K562 (cell line): Measurements from ENCODE around the gene LMBR1L. TPM values are rescaled to one million over a fixed set of nuclear protein-coding genes. Genes with fewer than 3 reads are reported as not detected.

Experiments used
- ATAC-seq: fragments of 200-7000 bp; cut with Tn5 transposase; 3 replicates; pipeline ENCODE4 v1.9.1; 2020; ENCODE audit warnings: moderate library complexity
- BruUV-seq: library from RNA; stranded (reverse); fragments of 400-500 nt; replicated peaks from 2 replicates; lab custom pipeline; 2021; lab: Mats Ljungman, UMichigan
- CTCF ChIA-PET: fragments of 300-600 bp; formaldehyde crosslinking; extraction: SDS; loops from one replicate; lab custom pipeline; 2021; ENCODE audit warnings: low intra/inter-chr PET ratio; lab: Yijun Ruan, JAX
- POLR2A ChIA-PET: fragments of 300-600, 350-650 bp; sonication (Branson Sonifier 250); formaldehyde crosslinking; extraction: SDS; loops from one replicate; lab custom pipeline; 2021; ENCODE audit warnings: antibody characterized with exemption, inconsistent platforms; lab: Yijun Ruan, JAX
- DNase-seq, 4 experiments: peaks; one replicate each; pipeline versions ENCODE4 v3.0.0 to v3.0.0-alpha.2; 2011 to 2018; ENCODE audit warnings: low spot score in 3 of 4, mixed read lengths in 3 of 4; ENCODE audit errors: extremely low read depth in 1 of 4
- FAIRE-seq: peaks from 2 replicates; lab custom pipeline; 2011; peaks lifted over from hg19 to GRCh38; lab: Jason Lieb, UNC
- H2AFZ ChIP-seq: 2 replicates; pipeline ENCODE4 v1.6.0; 2011; ENCODE audit warnings: low read depth, low read length, control low read depth, inconsistent platforms
- H3K27ac ChIP-seq: fragments of 200-600 bp; 3 replicates; pipeline ENCODE4 v1.8.0; 2011; ENCODE audit warnings: low read depth, mild to moderate bottlenecking, control low read depth, inconsistent platforms, low read length, moderate library complexity, mixed read lengths; ENCODE audit errors: extremely low read depth
- H3K27me3 ChIP-seq, 2 experiments: fragments of 300-600 bp in 1 of 2; 2 replicates in 1 of 2; 3 replicates in 1 of 2; pipeline versions ENCODE4 v1.6.0 to v1.8.0; 2011; ENCODE audit warnings: inconsistent platforms in 2 of 2, low read length in 2 of 2, mild to moderate bottlenecking in 1 of 2, mixed read lengths in 1 of 2, moderate library complexity in 1 of 2; ENCODE audit not compliant: control insufficient read depth in 2 of 2, insufficient read depth in 2 of 2
- H3K36me3 ChIP-seq: fragments of 300-600 bp; 3 replicates; pipeline ENCODE4 v1.8.0; 2011; ENCODE audit warnings: mild to moderate bottlenecking, low read length, inconsistent platforms; ENCODE audit not compliant: control insufficient read depth, insufficient read depth
- H3K4me1 ChIP-seq, 2 experiments: fragments of 200-600 bp in 1 of 2; replicated peaks in 1 of 2; 2 replicates in 1 of 2; 3 replicates in 1 of 2; pipeline versions ENCODE4 v1.5.1 to v1.8.0; 2011; ENCODE audit warnings: inconsistent platforms in 2 of 2, low read length in 2 of 2, mild to moderate bottlenecking in 1 of 2, mixed read lengths in 1 of 2, moderate library complexity in 1 of 2; ENCODE audit not compliant: control insufficient read depth in 2 of 2, insufficient read depth in 2 of 2
- H3K4me2 ChIP-seq: 2 replicates; pipeline ENCODE4 v1.6.1; 2011; ENCODE audit warnings: low read length, control low read depth, inconsistent platforms, mixed read lengths; ENCODE audit not compliant: insufficient read depth
- H3K4me3 ChIP-seq: fragments of 200-600 bp; sonication (generic), shearing (Covaris generic); 2 replicates; pipeline ENCODE4 v1.5.1; 2016; ENCODE audit warnings: control low read depth, inconsistent platforms
- H3K79me2 ChIP-seq: fragments of 200-600 bp; 3 replicates; pipeline ENCODE4 v1.8.0; 2011; ENCODE audit warnings: low read length, inconsistent platforms; ENCODE audit not compliant: control insufficient read depth, insufficient read depth
- H3K9ac ChIP-seq, 2 experiments: 2 replicates each; pipeline versions ENCODE4 v1.6.0 to v1.6.1; 2011; ENCODE audit warnings: low read depth in 2 of 2, low read length in 2 of 2, control low read depth in 1 of 2, inconsistent platforms in 1 of 2, mild to moderate bottlenecking in 1 of 2, mixed read lengths in 1 of 2; ENCODE audit not compliant: insufficient read depth in 1 of 2
- H3K9me1 ChIP-seq: one replicate; pipeline ENCODE4 v1.6.0; 2011; ENCODE audit warnings: inconsistent platforms, mild to moderate bottlenecking, low read length, moderate library complexity; ENCODE audit not compliant: control insufficient read depth, insufficient read depth
- H3K9me3 ChIP-seq: replicated peaks from 2 replicates; pipeline ENCODE4 v1.5.1; 2011; ENCODE audit warnings: low read depth, low read length, inconsistent platforms; ENCODE audit not compliant: control insufficient read depth, insufficient read depth
- H4K20me1 ChIP-seq: replicated peaks from 2 replicates; pipeline ENCODE4 v1.6.1; 2011; ENCODE audit warnings: low read length, inconsistent platforms, mixed read lengths; ENCODE audit not compliant: control insufficient read depth, insufficient read depth
- ARID1B ChIP-seq: fragments of 450-650 bp; IDR thresholded peaks from 2 replicates; pipeline ENCODE4 v1.6.1; 2016; ENCODE audit warnings: antibody characterized with exemption, mild to moderate bottlenecking, inconsistent platforms
- CXXC5 ChIP-seq: fragments of 250-450 bp; sonication (Bioruptor Pico); IDR thresholded peaks from 2 replicates; pipeline ENCODE4 v1.8.0; 2022; ENCODE audit warnings: inconsistent platforms, mild to moderate bottlenecking, moderate library complexity
- HMG20A ChIP-seq: fragments of 450-650 bp; formaldehyde crosslinking; conservative IDR thresholded peaks from 2 replicates; pipeline ENCODE4 v1.4.0; 2020; ENCODE audit warnings: mild to moderate bottlenecking, mixed read lengths
- RBM39 ChIP-seq: fragments of 200-400 bp; formaldehyde crosslinking; optimal IDR thresholded peaks from 2 replicates; pipeline ENCODE3; 2018; ENCODE audit warnings: low read depth, low read length
- TCF15 ChIP-seq: fragments of 250-450 bp; sonication (Bioruptor Pico); IDR thresholded peaks from 2 replicates; pipeline ENCODE4 v1.8.0; 2022; ENCODE audit warnings: moderate library complexity, mild to moderate bottlenecking, inconsistent platforms
- ZBTB43 ChIP-seq: sonication (generic); formaldehyde crosslinking; IDR thresholded peaks from 2 replicates; pipeline ENCODE4 v1.8.0; 2023; ENCODE audit warnings: mild to moderate bottlenecking, missing genetic modification reagents
- ZNF277 ChIP-seq: fragments of 250-450 bp; sonication (Bioruptor Pico); IDR thresholded peaks from 2 replicates; pipeline ENCODE4 v1.8.0; 2022; ENCODE audit warnings: inconsistent platforms, mild to moderate bottlenecking, moderate library complexity, borderline replicate concordance
- WGBS: fragments of 100-300 bp; shearing (Covaris generic); methylation state at CpG from one replicate; pipeline ENCODE4 v1.1.6; 2016; ENCODE audit warnings: low coverage, mixed read lengths; ENCODE audit not compliant: insufficient coverage; ENCODE audit errors: missing lambda C conversion rate; 5-methylcytosine and 5-hydroxymethylcytosine counted together
- in situ Hi-C: fragments of 300-500 bp; cut with MboI; formaldehyde crosslinking; loops from 4 replicates; pipeline ENCODE4 v1.15.0; 2018; ENCODE audit warnings: inconsistent platforms, mixed read lengths
- intact Hi-C: fragments of 100-400 bp; cut with micrococcal nuclease; formaldehyde crosslinking; loops from 2 replicates; pipeline ENCODE4 v1.14.2; 2022
- polyA plus RNA-seq, 8 experiments: library from polyadenylated mRNA; depleted of rRNA in 4 of 8; stranded (reverse) in 5 of 8; unstranded in 3 of 8; fragments of >200 nt; fragmentation: Nextera tagmentation in 2 of 8; fragmentation: Illumina TruSeq in 1 of 8; extraction: Ambion mirVana in 2 of 8; extraction: Trizol in 1 of 8; gene quantifications; 2 replicates each; pipeline versions ENCODE4 v1.2.1 to v1.2.3, GENCODE V29; 2011 to 2014; ENCODE audit warnings: inconsistent platforms in 1 of 8, missing spikeins in 1 of 8
- total RNA-seq, 7 experiments: library from RNA; depleted of rRNA in 6 of 7; stranded (reverse); fragments of >200 nt in 6 of 7; fragmentation: Illumina TruSeq in 2 of 7; extraction: Trizol in 2 of 7; gene quantifications; 2 replicates each; pipeline versions ENCODE4 v1.2.1 to v1.2.3, GENCODE V29; 2011 to 2021; ENCODE audit warnings: low replicate concordance in 1 of 7

LMBR1L gene
- total and polyA plus RNA-seq, 9 of the 15 experiments (the other 6 are each of a cell fraction or from before 2014, with no cell fraction given): 2.5 to 57.0 (median 31.1) TPM

- TF ChIP-seq TCF15 (CRISPR knock-in tag) (no peak), ARID1B (no peak)
Measured at GRCh38 chr12:49105504-49106084, 5.1 kb downstream of the LMBR1L start (continued).

GRCh38 chr12:49104822-49105221 lies 5.8 kb downstream of the LMBR1L start:
- ChIA-PET CTCF (no interaction called here), POLR2A (interaction anchor here (0.6 to 10.9 kb wide), 4 partner anchors 11 to 747 kb away, joined by 3 to 112 read pairs (median 58); partner anchors contain the start of genes DHH and TUBA1B)
- peaks cover 5 to 21% of the 10 kb centered on the region in 2 experiments; a peak in 4 of 5 replicates for H3K4me1 ChIP-seq
- no peak overlapping the region for H3K27ac ChIP-seq
- TF ChIP-seq ZBTB43 (CRISPR knock-in tag) (no peak), RBM39 (no peak), CXXC5 (CRISPR knock-in tag) (no peak), HMG20A (CRISPR knock-in tag) (no peak), ZNF277 (CRISPR knock-in tag) (no peak)
- ATAC-seq (no peak), DNase-seq (no peak), FAIRE-seq (no peak)
- BruUV-seq: no TSS peak
- peaks cover 79% of the 10 kb centered on the region for H3K36me3 ChIP-seq
- H3K4me2 ChIP-seq: no peak overlapping the region
- H2AFZ ChIP-seq: no peak overlapping the region
- in situ Hi-C loops: no loop called here
- H3K9me1 ChIP-seq: peaks cover 4% of the 10 kb centered on the region
- H3K9me3 ChIP-seq: no peaks in the 10 kb centered on the region
- peaks cover 34% of the 10 kb centered on the region for H3K79me2 ChIP-seq
- H3K27me3 ChIP-seq: no peaks in the 10 kb centered on the region
- H4K20me1 ChIP-seq: no peaks in the 10 kb centered on the region; the same call in 1 of the 2 replicates
- no peak overlapping the region for H3K9ac ChIP-seq
- no peak overlapping the region for H3K4me3 ChIP-seq
- intact Hi-C loops: no loop called here
- whole genome bisulfite sequencing: 64% methylated on average over 3 of the region's 3 CpGs
